Neural cell (in vitro differentiated cells): Measurements from ENCODE around the gene ZIM2.

ENCODE experiments used
- CTCF ChIP-seq: fragments of 450-650 bp; IDR thresholded peaks from 2 replicates; pipeline ENCODE4 v1.5.1; 2014; ENCODE audit warnings: antibody characterized with exemption, mild to moderate bottlenecking, moderate library complexity; ENCODE audit not compliant: poor library complexity, severe bottlenecking
- EZH2 ChIP-seq: fragments of 200-600, 300-800 bp; shearing (Covaris generic), sonication (generic); IDR thresholded peaks from 2 replicates; pipeline ENCODE4 v1.6.1; 2014; ENCODE audit warnings: antibody characterized with exemption, low read length, borderline replicate concordance, mild to moderate bottlenecking; ENCODE audit not compliant: insufficient read depth, poor library complexity, severe bottlenecking
- RAD21 ChIP-seq: fragments of 450-650 bp; conservative IDR thresholded peaks from 2 replicates; pipeline ENCODE4 v1.6.1; 2014; ENCODE audit warnings: antibody characterized with exemption, mild to moderate bottlenecking, moderate library complexity
- SMC3 ChIP-seq: fragments of 450-650 bp; conservative IDR thresholded peaks from 2 replicates; pipeline ENCODE4 v1.6.1; 2014; ENCODE audit warnings: antibody characterized with exemption, mild to moderate bottlenecking, moderate library complexity; ENCODE audit not compliant: poor library complexity

- TF ChIP-seq SMC3: no peak
- TF ChIP-seq EZH2: no peak
- no peak for TF ChIP-seq CTCF
- TF ChIP-seq RAD21: no peak
Measured at GRCh38 chr19:56840451-56841192, at the start of gene ZIM2, which contains the start of gene PEG3.
